NT2/D1 (cell line): Measurements from ENCODE around the gene GPR3.

ENCODE experiments used
- SUZ12 ChIP-seq: IDR thresholded peaks from 2 replicates; pipeline ENCODE4 v1.6.1; 2011; ENCODE audit not compliant: insufficient read length, insufficient read depth; ENCODE audit errors: extremely low read depth
- YY1 ChIP-seq: IDR thresholded peaks from 2 replicates; pipeline ENCODE4 v1.6.1; 2011; ENCODE audit not compliant: insufficient read length, insufficient read depth
- ZNF274 ChIP-seq: IDR thresholded peaks from 2 replicates; pipeline ENCODE4 v1.6.1; 2011; ENCODE audit warnings: mild to moderate bottlenecking, low read depth, low read length

DNA sequence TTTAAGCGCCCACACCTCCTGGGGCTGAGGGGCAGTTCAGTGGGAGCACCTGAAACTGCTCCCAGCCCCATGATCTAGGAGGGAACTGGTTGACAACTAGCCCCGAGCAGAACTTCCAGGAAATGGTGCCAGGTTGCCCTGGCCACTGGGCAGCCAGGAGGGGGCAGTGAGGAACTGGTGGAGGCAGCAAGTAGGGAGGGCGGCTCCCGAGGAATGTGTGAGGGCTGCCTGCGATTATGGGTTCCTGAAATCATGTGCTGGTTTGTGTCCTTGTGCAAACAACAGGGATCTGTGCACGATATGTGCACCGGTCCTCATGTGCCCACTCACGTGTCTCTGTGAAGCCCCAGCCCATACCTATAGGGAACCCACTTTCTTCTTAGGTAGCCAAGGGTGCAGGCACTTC is 9.9 kb downstream of the GPR3 start:
- TF ChIP-seq SUZ12 (no peak), YY1 (no peak), ZNF274 (no peak)
